IPS-NIHi7 (cell line): ENCODE data around the gene ACVR1B.
A peak's percentile ranks its signal among the peaks of the same experiment; 100 is the strongest.
"Not testable (repeated sequence)": the region's sequence is repeated elsewhere in the genome, so short reads cannot be mapped to it uniquely, and the experiment has no call there.

Experiments
- DNase-seq: peaks from one replicate; pipeline ENCODE4 v3.0.0; 2012; ENCODE audit warnings: mixed read lengths; ENCODE audit errors: extremely low spot score

Gene ACVR1B

DNA sequence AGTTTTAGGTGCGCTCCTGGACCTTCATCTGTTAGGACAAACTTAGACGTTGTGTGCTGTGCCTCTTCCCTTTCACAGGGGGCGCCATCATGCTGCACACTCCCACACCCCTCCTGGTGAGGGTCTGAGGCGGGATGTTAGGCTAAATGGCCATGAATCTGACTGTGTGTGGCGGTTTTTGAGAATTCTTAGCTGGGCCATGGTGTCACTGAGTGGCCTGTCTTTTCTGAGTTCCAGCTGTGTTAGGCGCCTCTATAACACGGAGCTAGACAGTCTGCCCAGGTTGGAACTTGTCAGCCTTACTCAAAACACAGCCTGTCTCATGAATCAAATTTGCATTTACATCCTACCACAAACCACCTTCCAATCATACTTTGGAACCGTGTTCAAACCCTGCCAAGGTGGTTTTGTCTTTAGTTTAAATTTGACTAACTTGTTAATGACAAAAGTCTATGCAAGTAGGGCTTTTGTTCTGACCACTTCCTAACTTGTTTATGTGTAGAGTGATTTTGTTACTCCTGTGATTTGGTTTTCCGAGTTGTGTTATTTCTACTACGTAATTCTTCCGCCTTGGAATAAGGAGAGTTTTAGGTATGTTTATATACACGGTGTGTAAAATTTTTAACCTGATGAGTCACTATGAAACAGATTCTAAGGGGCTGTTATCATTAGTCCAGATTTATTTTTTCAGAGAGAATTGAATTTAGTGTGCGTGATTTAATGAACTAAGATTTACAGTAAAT is 19.6 kb downstream of the ACVR1B start:
- peak; percentile 79 for DNase-seq

DNA sequence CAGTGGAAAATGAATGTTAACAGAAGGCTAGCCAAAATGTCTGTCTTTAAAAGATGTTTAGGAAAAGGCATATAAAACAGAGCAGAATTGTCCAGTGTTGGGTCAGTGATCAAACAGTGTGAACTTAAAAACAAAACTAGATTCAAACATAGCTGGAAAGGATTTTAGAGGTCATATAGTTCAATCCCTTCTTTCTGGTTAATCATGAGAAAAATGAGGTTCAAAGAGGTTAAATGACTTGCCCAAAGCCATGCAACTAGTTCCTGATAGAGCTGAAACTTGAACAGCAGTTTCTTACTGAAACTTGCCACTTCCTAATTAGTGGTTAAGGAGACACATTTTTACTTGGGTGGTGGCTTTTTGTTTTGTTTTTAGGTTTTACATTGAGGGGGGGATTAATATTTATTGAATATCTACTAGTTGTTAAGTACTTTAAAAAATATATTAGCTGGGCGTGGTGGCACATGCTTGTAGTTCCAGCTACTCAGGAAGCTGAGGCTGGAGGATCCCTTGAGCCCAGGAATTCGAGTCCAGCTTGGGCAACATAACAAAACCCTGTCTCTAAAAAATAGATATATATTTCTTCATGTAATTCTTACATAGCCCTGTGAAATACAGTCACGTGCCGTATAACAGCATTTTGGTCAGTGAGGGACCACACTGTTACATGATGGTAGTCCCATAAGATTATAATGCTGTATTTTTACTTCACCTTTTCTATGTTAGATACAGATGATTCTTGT is 20.4 kb downstream of the ACVR1B start:
- DNase-seq, result no peak

DNA sequence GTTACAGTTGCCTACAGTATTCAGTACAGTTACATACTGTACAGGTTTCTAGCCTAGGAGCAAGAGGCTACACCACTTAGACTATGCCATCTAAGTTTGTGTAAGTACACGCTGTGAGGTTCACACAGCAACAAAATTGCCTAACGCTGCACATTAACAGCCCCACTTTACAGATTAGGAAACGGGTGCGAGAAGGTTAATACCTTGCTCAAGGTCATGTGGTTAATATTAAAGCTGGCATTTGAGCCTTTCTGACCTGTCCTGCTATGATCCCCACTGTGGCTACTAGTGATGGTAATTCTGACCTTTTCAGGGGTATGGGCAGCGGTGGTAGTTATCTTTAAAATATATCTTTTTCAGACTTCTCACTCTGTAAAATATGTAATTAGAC is 20.9 kb downstream of the ACVR1B start:
- no peak for DNase-seq

DNA sequence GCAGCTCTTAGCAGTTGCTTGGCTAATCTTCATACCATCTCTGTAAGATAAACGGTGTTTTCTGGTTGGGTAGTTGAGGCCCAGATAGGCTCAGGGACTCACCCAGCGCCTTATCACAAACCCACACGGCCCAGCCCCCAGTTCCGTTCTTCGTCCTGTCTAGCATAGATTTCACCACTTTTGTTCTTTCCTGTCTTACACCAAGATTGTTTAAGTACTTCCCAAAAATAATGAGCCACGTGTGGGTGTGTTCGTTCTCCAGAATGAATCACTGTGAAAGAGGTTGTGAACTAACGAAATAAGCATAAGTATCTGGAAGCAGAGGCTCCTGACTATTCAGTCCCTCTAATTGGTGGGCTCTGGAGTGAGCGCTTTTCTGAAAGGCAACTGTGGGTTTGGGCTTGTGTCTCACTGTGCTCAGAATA is 21.4 kb downstream of the ACVR1B start:
- DNase-seq, result no peak

DNA sequence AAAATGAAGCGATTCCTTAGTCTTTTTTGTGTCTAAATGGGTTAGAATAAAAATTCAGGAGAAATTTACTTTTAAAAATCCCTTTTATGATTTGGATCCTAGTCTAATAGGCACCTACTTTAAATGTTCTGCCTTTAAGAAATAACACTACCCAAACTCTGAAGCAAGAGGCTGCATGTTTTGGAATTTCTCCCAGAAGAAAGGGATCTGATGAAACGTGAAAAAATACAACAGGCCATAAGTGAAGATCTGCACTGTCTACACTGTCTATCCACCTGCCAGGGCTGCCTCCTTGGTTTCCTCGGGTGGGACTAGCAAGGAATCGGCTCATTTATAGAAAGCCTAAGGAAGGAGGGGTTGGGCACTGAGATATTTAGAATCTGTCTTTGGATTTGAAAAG is 22.1 kb downstream of the ACVR1B start:
- no peak for DNase-seq

DNA sequence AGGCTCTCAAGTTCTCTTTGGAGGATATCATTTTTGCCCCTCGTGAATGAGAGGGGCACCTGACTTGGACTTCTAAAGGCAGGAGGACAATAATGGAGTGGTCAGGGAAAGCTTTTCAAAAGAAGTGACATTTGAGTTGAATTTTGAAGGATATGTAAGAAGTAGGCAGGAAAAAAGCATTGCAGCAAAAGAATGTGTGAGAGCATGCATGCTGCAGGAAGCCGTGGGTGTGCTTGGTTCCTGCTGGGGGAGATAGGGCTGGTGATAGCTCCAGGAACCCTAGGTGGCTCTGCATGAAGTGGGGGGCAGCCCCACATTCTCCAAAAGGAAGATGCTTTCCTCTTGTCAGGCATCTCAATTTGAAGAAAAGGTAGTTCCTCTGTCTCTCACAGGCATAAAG is 23.1 kb downstream of the ACVR1B start:
- DNase-seq, result no peak

DNA sequence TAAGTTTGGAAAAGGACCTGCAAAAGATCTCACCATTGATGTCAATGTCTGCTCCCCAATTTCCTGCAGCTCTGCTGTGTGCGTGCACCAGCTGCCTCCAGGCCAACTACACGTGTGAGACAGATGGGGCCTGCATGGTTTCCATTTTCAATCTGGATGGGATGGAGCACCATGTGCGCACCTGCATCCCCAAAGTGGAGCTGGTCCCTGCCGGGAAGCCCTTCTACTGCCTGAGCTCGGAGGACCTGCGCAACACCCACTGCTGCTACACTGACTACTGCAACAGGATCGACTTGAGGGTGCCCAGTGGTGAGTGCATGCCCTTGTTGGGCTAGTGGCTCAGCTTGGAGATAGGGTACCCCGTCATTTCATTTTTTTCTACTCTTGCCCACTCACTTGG is 23.7 kb downstream of the ACVR1B start:
- no peak for DNase-seq

DNA sequence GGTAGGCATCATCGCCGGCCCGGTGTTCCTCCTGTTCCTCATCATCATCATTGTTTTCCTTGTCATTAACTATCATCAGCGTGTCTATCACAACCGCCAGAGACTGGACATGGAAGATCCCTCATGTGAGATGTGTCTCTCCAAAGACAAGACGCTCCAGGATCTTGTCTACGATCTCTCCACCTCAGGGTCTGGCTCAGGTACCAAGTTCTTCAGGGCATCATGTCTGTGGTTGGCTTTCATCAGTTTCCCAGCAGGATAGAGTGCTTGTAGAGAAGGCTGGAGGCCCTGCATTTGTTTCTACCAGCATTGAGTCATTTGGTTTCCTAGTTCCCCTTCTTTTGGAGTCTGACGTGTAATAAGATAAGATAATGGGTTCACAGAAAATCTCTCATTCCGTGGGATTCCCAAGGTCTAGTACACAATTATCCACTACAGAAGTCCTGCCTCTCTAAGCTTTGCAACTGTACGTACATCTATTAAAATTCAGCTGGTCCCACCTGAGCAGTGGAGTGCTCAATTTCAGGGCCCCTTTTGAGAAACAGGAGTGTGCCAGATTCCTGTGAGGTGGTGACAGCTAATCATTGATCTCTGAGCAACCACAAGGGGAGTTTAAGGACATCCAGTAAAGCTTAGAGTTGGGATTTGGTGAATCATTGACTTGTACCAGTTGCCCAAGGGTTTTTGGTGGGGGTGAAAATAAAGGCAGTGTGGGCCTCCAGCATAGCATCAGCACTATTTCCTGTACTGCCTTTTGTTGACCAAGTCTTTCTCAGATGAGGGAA is 25.1 kb downstream of the ACVR1B start:
- no peak for DNase-seq

DNA sequence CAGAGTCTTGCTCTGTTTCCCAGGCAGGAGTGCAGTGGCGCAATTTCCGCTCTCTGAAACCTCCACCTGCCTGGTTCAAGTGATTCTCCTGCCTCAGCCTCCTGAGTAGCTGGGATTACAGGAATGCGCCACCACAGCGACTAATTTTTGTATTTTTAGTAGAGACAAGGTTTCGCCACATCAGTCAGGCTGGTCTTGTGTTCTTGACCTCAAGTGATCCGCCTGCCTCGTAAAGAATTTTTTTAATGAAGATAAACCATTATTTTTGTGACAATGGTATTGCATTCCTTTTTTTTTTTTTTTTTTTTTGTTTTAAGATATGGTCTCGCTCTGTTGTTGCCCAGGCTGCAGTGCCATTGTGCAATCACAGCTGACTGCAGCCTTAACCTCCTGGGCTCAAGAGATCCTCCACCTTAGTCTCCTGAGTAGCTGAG is 25.8 kb downstream of the ACVR1B start:
- no peak for DNase-seq

DNA sequence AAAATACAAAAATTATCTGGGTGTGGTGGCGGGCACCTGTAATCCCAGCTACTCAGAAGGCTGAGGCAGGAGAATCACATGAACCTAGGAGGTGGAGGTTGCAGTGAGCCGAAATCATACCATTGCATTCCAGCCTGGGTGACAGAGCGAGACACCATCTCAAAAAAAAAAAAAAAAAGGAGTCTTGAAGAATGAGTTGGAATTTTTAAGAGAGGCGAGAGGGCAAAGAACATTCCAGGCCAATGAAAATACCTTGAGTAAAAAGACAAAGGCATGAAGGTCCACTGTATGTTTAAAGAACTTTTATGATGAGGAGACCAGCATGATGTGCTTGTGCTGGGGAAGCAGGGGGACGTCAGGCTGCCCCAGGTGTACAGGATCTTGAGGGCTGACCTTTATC is 27.8 kb downstream of the ACVR1B start:
- not testable (repeated sequence) for DNase-seq

DNA sequence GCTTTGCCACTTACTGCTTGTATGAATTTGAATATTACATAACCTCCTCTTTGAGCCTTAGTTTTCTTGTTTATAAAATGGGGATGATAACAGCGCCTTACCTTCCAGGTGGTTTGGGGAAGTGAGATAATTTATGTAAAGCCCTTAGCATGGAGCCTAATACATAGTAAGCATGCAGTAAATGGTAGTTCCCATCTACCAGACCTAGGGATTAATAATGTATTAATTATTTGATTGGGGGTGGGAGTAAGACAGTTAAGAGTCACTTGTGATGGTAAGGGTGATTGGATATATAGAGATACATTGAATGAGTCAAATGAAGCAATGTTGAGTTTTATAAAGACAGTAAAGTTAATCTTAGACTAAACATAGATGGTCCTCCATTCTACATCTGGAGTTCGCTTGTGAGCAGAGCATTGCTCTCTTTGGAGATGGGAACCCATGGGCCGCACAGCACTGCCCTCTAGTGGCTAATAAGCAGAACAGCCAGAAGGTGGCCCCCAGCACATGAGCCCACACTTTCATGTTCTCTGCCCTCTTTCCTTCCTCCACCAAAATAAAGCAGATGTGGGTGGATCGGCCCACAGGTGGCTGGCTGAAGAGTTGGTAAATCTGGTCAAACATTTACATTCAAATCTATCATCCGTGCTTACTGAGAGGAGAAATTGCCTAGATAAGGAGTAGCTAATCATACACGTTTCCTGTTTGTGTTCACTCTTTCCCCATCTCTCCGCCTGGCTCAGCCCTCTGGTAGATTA is 28.7 kb downstream of the ACVR1B start:
- peak; percentile 92 for DNase-seq

DNA sequence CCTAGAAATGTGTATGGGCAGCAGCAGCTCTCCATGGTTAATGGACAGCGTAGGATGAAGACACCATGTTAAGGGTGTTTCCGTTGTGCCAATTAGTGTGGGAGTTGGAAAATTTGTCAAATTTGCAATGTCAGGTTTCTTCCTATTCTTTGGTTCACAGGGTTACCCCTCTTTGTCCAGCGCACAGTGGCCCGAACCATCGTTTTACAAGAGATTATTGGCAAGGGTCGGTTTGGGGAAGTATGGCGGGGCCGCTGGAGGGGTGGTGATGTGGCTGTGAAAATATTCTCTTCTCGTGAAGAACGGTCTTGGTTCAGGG is 29.3 kb downstream of the ACVR1B start:
- DNase-seq, result no peak

DNA sequence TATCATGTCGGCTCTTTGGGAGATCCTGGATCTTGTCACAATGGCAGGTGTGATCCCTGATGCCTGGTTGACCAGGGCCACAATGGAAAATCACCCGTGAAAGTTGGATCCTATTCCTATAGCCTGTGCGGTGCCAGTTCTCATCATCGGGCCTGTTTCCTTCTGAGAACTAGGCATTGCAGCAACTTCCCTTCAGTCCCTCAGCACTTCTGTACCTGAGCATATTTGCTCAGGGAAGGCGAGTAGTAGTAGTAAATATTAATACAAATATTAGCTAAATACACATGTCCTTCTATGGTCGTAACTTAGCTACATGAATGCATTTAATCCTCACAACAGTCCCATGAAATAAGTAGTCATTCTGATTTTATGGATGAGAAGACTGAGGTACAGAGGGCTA is 33.2 kb downstream of the ACVR1B start:
- DNase-seq, result no peak

DNA sequence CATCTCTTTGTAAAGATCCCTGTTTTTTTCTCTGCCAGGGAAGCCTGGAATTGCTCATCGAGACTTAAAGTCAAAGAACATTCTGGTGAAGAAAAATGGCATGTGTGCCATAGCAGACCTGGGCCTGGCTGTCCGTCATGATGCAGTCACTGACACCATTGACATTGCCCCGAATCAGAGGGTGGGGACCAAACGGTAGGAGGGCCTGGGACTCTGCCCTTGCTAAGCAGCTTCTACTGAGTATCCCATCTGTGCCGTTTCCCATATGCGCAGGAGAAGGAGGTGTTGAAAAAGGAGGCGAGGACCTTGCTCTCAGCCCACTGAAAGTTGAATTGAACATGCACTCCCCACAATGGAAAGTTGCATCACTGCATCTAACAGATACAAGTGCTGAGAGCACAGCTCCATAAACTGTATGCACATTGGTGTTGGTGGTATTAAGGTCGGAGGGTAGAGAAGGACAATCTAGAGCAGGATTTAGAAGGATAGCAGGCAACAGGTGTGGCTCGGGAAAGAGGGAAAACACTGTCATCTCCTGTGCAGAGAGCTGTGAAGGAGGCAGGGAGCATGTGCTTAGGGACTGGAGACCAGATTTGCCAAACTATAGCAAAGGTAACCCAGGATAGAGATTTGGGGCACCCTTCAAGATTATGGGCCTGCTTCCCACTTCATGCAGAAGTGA is 33.8 kb downstream of the ACVR1B start:
- no peak for DNase-seq

DNA sequence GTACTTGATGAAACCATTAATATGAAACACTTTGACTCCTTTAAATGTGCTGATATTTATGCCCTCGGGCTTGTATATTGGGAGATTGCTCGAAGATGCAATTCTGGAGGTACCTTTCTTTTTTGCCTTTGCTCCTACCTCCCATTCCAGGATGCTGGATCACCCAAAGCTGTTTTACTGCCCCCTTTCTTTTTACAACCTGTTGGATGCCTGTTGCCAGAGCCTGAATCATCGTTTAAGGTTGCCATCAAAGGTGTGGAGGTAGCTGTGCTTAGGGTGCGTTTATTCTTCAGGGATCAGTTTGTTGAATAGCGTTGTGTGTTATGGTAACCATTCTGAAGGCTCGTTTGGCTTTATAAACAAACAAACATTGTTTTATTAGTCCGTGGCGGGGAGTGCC is 35.3 kb downstream of the ACVR1B start:
- no peak for DNase-seq

DNA sequence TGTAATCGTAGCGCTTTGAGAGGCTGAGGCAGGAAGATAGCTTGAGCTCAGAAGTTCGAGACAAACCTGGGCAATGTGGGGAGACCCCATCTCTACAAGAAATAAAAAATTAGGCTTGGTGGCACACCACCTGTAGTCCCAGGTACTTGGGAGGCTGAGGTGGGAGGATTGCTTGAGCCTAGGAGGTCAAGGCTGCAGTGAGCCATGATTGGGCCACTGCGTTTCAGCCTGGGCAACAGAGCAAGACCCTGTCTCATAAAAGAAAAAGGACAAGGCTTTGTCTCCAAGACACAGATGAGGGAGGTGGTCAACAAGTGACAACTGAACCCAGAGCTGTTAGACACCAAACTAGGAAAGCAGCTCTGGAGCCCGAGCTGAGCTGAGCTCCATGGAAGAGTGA is 40.7 kb downstream of the ACVR1B start:
- DNase-seq, result no peak

DNA sequence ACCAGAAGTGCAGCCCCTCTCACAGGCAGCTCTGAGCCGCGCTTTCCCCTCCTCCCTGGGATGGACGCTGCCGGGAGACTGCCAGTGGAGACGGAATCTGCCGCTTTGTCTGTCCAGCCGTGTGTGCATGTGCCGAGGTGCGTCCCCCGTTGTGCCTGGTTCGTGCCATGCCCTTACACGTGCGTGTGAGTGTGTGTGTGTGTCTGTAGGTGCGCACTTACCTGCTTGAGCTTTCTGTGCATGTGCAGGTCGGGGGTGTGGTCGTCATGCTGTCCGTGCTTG is 43.0 kb downstream of the ACVR1B start:
- DNase-seq, result no peak

DNA sequence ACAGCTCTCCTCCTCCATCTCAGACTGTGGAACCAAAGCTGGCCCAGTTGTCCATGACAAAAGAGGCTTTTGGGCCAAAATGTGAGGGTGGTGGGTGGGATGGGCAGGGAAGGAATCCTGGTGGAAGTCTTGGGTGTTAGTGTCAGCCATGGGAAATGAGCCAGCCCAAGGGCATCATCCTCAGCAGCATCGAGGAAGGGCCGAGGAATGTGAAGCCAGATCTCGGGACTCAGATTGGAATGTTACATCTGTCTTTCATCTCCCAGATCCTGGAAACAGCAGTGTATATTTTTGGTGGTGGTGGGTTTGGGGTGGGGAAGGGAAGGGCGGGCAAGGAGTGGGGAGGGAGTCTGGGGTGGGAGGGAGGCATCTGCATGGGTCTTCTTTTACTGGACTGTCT is 43.5 kb downstream of the ACVR1B start:
- DNase-seq, result no peak

DNA sequence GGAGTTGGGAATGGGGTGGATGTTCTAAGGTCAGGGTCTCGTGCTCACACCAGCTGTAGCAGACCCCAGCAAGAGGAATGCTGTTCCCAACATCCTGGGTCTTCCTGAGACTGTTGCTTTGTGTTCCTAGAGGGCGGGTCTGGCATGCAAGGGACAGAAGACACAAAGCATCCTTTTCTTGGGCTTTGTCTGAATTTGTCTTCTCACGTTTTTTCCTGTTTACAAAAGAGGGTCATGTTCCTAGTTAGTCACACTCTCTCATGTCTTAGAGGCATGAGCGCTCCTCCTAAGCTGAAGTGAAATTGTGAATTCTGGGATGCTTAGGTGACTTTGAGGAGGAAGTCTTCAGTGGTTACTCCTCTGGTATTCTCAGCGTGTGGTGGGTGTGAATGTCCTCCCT is 45.6 kb downstream of the ACVR1B start:
- no peak for DNase-seq

DNA sequence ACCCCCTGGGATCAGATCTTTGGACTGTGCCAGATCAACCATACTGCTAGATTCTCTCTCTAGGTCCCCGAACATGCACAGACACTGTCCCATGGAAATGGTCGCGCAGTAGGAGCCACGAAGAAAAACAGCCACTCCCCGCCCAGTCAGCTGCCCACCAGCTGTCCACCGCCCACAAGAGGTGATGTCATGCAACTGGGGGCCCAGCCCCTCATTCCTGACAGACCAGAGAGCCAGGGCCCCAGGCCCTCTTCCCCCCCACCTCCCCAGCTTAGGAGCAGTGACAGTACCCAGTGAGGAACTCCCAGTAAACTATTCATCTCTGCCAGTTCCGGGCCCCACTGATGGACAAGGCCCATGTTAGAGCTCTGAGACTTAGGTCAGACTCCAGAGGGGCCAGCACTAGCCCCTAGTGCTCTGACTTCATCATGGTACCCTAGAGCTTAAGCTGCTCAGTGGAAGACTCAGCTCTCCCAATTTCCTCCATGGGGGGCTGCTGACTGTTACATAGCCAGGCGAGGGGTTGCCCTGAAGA is 51.6 kb downstream of the ACVR1B start:
- no peak for DNase-seq

DNA sequence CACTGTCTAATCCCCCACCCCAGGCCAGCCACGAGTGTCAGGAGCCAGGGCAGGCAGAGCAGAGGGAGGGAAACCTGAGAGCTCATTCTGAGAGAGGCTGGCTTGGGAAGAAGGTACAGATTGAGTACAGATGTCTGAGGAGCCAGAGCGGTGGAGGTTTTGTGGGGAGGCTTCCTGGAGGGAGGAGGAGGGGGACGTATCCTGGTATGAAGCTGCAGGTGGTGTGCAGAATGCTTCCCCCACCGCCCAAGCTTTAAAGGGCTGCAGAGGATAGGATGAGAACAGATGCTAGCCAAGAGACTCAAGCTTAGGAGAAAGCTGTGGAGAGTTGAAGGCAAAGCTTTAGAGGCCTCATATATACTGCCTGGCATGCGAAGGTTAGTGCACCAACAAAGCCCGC is 52.1 kb downstream of the ACVR1B start:
- no peak for DNase-seq
